HG03521 (cell line): ENCODE results near the gene UTP4.
A peak's percentile ranks its signal among the peaks of the same experiment; 100 is the strongest.

Experiments
- ATAC-seq: cut with Tn5 transposase; IDR thresholded peaks from one replicate; pipeline ENCODE4 v1.9.1; 2021; ENCODE audit warnings: mild to moderate bottlenecking, moderate library complexity; ENCODE audit not compliant: unreplicated experiment

The UTP4 gene

DNA sequence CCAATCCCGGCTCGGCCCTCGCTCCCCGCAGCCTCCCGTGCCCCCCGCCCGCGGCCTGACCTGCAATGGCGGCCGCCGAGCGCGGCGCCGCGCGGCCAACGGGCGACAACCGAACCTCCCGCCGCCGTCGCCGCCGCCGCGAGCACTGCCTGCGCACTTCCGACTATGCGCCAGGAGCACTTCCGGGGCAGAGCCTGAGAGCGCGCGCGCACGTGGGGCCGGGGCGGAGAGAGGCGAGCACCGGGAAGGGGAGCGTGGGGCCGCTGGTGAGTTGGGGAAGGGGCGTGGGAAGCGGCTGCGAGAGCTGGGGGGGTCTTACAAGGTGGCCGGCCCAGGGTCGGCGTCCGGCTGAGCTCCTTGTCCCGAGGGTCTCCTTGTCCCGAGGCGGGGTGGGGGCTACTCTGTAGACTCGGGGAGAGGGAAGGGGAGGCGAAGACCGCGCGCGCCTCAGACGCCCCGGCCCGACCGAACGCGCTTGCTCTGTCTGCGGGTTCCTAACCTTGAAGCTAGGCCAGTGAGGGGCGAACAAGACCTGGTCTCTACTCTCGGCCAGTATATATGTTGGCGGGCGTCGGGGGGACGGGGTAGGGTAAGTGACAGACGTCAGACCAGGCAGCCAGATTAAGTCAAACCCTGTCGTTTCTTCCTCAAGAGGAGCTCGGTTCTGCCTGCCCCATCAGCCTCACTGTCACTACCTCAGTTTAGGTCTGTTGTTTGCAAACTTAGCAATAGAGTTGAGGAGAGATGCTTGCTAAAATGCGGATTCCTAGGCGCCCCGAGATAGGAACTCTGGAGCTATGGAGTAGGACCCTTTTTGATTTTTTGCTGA lies at the start of gene UTP4, which contains the start of gene CHTF8:
Gene UTP4, plus strand, starts transcription at position 226 of the 829 bp plus-strand sequence. CDS start 811 bp downstream, outside the sequence.
Gene CHTF8, minus strand, starts transcription at position 165 of the 829 bp plus-strand sequence. CDS start 11,130 bp downstream, outside the sequence.
- ATAC-seq, result peak; percentile 91

DNA sequence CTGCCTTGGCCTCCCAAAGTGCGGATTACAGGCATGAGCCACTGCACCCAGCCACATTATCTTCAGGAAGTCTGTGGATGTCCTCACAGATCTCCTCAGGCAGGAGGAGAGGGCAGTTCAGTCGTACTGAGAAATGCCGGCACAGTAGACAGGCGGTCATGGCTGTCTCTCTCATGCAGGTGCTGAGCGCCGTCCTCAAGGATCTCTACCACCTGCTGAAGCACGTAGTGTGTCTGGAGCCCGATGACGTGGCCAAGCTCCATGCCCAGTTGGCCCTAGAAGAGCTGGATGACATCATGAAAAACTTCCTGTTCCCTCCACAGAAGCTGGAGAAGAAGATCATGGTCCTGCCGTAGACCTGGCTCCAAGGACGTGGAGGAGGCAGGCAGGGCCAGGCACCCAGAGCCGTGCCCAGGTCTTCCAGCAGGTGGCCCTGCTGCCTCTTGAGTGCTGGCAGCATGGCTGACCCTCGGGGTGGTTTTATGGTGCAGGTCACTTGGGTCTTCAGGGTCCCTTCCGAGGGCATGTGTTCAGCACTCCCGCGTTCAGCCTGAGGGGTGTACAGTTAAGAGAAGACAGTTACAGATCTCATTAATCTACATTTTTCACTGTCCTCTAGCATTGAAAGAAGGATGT lies 49.0 kb upstream of the UTP4 start:
- no peak for ATAC-seq

DNA sequence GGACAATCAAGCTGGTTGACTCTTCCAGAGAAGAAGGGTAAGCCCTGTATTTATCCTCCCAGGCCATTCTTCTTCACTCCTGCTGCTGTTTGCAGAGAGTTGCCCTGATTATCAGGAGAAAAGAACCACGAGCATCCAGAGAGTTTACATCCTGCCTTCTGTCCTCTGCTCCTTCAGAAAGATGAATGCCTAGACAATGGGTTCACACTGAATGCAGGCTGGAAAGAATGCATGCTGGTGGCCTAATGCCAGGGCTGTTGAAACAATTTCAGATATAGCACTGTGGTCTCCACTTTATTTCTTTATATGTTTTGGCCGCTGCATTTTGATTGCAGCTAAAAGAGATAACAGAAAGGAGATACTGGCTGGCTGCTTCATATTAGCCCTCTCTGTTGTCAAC lies 48.2 kb upstream of the UTP4 start:
- ATAC-seq, result no peak

DNA sequence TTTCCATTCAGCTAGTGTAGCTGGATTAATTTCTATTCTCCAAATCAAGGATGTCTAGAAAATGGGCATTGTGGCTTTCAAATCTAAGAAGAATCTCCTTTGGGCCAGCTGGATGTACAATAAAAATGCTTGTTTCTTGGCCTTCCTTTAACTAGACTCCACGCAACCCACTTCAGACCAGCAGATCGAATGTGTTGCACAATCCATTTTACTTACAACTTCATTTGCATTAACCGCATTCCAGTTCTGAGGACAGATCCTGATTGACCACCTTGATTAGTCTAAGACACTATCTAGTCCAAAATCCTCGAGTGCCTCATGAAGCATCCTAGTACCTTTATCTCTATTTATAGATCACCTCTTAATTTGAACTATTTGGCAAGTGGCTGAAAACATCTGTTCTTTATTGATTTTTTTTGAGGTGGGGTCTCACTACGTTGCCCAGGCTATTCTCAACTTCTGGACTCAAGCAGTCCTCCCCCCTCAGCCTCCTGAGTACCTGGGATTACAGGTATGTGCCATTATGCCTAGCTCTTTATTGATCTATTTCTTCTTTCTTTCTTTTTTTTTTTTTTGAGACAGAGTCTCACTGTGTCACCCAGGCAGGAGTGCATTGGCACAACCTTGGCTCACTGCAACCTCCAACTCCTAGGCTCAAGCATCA lies 47.3 kb upstream of the UTP4 start:
- no peak for ATAC-seq

DNA sequence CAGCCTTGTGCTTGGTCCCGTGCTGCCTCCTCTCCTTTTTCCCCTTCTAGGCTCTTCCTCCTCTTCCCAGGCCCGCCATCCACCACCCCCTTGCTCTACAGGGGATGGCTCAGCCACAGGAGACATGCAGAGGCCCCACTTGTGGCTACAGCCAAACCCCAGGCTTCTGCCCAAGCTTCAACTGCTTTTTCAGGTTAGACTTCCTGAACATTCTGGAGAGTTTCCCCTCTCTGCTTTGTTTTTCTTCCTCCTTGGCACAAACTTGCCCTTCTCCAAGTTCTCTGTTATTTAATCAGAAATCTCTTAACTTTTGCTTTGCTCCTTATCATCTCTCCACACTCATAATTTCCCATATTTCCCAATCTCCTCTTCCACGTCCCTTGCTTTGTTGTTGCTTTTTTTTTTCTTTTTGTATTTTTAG lies 45.3 kb upstream of the UTP4 start:
- ATAC-seq, result no peak

DNA sequence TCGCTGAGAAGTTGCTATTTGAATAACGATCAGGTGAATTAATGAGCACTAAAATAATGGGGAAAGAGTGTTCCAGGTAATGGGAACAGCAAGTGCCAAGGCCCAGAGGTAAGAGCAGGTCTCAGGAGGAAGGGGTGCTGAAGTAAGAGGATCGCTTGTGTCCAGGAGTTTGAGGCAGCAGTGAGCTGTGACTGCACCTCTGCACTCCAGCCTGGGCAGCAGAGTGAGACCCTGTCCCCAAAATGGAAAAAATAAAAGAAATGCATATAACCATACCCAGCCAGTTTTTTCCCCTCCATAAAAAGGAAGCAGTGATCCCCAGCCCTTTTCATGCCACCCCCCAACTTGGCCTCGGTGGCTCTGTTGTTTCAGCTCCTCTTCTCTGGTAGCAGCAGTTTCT lies 43.8 kb upstream of the UTP4 start:
- ATAC-seq, result no peak

DNA sequence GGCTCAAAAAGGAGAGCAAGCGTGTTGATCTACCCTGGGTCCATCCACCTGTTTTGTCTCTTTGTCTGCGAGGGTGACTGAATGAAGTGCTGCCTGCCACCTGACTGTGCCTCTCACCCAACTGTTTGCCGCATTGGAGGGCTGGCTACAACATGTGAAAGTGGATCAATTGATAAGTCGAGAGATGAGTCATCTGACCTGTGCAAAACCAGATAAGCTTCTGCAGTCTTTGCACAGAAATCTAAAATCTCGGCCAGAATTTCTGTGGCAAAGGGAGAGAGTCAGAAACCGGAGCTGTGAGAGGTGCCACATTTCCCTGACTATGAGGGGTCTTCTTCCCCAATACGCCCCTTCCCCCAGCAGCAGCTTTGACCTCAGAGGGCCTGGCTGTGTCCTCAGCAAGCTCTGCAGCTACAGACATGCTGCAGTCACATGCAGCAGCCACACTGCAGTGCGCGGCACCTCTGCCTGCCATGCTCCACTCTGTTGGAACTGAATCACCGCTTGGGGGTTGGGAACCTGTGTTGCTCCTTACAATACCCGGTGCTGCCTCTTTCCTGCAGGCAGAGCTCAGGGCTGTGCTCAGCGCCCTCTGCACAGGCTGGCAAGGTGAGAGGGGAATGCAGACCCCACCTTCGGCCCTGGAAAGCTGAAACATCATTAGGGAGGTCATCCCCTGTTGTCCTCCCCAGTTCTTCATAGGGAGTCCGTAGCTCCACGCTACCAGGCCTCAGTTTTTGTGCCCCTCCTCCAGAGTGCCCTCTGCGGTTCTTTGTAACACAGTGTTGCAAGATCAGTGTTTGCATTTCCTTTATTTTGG lies 43.1 kb upstream of the UTP4 start:
- ATAC-seq, result no peak

DNA sequence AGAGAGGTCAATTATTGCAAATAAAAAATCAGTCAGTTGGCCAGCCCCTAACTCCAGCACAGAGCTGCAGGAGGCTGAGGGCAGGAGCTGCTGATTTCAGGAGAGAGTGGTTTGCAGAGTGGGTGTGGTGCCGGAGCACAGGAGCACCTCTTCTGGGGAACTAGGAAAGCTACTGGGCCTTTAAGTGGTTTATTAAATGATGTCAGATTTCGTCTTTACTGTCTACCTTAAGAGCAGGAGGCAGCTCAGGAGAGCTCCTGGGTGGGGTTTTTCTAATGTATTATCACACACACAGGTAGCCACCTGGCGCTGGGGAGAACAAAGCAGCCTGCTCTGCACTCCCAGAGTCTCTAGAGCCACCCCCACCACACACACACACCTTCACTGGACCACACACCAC lies 38.5 kb upstream of the UTP4 start:
- no peak for ATAC-seq

DNA sequence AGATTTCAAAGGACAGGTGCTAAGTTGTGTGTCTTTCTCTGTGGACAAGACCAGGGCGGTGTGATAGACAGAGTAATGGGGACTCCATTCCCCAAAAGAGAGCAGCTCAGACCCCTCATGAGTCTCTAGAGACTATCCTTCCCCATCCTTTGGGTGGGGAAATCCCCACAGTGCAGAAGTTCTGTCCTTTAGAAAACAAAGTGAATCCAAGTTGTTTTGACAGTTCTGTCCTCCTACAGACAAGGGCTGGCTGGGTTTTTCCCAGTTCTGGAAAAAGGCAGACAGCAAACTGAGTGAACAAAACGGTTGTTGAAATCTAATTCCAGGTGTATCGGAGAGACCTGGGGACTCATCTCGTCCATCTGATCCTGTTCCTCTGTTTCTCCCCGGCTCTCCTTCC lies 37.9 kb upstream of the UTP4 start:
- no peak for ATAC-seq

DNA sequence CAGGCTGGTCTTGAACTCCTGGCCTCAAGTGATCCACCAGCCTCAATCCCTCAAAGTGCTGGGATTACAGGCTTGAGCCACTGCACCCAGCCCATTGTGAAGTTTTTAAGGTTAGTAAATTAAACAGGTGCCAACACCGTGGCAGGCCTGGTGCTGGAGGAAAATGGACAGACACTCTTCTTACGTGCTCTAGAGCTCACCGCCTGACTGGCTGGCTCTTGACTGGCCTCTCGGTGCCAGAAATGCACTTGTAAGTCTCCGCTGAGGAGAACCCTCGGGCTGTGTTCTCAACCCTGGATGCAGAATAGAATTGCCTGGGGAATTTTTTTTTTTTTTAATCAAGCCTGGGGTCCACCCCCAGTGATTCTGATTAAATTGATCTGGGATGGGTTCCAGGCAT lies 37.3 kb upstream of the UTP4 start:
- no peak for ATAC-seq

DNA sequence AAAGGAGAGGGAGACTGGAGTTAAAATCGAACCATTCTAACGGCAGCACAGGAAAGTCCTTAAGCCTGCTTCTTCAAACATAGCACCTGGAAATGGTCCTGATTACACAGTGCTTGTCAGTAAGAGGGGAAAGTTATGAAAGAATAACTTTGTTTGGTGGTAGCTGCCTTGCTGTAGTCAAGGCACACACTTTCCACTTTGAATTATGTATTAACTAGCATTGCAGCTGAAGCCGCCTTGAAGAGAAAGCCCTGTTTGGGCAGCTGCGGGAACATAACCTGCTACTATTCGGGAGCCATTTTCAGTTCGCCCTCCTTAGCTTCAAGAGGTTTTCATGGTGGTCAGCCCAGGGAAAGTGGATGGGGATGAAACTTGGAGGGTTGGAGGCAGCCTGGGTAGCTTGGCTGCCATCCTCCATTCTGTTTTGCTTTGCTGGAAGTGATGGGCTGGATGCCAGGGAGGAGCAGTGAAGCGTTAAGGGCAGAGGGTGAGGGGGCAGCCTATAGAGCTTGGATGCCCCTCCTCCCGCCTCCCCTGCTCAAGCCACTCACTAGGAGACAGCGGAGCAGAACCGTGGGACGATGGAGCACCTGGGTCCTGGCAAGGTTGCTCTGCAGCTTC lies 32.3 kb upstream of the UTP4 start:
- no peak for ATAC-seq

DNA sequence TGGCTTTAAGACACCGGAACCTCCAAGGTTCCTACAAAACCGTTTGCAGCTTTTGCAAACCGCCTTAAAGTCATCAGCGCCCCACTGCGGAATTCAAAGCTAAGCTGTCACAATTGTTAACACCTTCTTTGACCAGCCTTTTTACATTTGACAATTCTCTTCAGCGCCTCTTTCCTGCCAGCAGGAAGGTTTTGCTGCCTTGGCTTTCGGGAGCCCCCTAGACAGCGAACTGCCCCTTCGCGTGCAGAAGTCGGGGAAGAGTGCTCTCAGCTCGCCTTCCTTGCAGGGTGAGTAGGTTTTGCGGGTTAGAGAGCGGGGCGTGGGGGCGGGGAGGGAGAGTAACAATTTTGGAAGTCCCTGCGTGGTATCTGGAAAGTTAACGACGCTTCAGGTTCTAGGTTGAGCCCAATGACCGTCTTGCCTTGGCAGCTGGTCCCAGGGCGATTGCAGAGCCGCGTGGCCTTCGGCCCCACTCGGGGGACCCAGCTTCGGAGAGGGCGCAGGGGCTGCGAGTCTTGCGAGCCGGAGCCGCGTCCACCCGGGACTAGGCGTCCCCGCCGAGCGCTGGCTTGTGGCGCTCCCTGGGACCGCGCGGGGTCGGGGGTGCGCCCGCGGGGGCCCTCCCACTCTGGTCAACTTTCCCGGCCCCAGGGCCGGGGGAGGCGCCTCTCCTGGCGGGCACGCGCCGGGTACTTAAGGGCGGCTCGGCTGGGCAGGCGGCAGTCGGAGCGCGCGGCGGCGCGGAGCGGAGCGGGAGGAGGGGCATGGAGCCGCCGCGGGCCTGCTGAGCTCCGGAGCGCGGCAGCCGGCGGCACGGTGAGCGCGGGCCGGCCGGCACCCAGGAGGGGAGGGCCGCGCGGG lies 26.7 kb upstream of the UTP4 start, which contains the start of gene HAS3:
Gene HAS3, plus strand, starts transcription at position 153 of the 861 bp plus-strand sequence. CDS start 3,743 bp downstream, outside the sequence.
- no peak for ATAC-seq

DNA sequence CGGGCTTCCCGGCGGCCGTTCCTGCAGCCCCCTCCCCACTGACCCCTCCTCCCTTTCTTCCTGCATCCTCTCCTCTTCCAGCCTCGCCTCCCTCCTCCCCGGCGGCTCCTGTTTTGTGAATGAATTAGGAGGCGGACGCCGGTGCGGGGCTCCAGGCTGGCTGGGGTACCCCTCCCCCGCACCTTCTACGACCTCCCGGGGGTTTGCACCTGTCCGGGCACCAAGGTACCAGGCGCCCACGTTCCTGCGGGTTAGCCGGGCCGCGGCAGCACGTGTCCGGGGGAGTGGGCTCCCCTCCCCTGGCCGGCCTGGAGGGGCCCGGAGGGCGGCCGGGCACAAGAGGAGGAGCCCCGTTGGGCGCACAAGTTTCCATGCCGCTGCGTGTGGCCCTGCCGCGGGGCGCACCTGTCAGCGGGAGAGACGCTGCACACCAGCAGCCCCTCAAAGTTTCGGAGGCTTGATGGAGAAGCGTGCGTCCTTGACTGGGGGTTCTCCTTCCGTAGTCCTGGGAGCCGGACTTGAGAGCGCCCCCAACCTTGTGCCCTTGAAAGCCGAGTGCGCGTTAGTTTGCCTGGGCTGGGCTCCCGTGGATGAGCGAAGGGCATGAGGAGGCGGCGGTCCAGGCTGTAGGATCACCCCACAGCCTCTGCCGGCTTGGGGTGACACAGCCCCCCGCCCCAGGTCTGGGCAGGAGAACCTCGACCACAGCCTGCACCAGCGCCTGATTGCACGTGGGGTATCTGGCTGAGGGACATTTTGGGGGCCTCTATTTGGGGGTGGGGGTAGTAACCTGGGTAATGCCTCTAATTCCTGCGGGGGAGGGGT lies 25.7 kb upstream of the UTP4 start:
- no peak for ATAC-seq

DNA sequence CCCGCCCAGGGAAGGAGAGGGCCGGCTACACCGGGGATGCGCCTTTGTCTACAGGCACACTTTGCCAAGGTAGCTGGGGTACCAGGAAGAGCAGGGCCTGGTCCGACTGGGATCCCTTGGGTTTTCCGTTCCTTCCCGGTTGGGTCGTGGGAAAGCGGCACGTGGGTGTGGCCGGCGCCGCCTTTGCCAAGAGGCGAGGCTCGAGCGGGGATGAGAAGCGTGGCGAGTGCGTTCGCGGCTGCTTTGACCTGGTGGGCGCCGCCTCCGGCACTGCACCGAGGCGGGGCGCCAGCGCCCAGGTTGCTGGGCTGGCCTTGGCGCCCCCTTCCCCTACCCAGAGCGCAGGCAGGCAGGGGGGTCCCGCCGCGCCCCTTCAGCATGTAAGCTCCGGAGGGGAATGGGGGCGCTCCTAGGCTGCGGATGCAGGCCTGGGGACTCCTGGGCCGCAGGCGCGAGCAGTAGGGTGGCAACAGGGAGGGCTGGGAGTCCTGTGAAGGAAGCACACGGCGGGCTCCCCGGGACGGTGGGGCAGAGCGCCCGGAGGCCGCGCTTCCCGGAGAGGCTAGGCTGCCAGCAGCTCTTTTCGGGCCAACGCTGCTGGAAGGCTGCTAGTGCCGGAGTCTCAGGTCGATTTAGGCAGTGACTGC lies 25.0 kb upstream of the UTP4 start:
- ATAC-seq, result no peak

DNA sequence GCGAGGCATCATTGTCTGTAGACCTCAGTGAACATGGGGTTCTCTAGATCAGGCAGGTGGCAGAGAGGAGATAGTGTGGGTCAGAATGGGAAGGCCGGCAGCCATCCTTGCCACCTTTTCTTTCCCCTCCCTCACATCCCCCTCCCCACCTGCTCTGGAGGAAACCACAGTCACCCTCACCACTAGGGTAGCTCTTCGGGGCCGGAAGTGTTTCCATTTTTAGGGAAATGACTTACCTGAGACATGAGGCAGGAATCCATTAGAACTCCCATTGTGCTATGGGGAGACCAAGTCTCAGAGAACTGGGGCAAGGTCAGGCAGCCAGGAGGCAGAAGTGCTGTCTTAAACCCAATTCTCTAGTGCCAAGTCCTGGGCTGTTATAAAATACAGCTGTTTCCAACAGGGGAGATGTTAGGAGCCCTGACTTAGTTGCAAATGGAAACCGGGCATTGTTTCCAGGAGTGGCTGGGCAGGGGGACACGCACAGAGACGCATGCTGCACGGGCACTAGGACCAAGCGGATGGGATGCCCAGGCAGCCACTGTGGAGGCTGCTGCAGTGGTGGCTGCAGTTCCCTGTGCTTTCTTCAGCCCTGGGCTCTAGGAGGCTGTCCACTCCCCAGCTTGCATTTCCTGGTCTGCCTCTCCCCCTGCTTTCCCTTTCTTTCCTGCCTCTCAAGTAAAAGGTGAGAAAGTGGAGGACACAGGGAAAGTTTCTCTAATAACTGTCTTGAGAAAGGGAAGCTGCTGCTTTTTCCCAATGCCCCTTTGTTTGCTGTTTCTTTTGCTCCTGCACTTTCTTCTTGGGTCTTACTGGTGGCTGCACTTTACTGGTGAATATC lies 24.2 kb upstream of the UTP4 start:
- no peak for ATAC-seq

DNA sequence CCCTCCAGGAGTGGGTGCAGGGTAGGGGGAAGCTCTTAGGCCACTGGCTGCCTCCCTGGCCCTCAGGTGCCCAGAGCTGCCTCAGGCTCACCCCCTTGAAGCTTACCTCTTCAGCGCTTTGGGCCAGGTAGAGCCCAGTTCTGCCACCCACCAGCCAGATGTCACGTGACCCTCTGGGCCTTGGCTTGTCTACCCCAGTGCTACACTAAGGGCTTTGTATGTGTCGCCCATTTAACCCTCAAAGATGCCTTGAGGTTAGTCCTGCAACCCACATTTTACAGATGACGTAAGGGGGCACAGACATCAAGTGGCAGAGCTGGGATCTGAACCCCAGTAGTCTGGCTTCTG lies 23.6 kb upstream of the UTP4 start:
- no peak for ATAC-seq
